Adrenal gland (tissue), 19 donors: Measurements from ENCODE around the gene ZNF229. TPM values are rescaled to one million over a fixed set of nuclear protein-coding genes. Genes with fewer than 3 reads are reported as not detected.
"Not testable (repeated sequence)": the region's sequence is repeated elsewhere in the genome, so short reads cannot be mapped to it uniquely, and the experiment has no call there.

Source experiments
- DNase-seq, 7 donors: peaks; one replicate each; pipeline ENCODE4 v3.0.0-alpha.2; 2019 to 2020
- H3K27ac ChIP-seq, 5 donors: fragments of 200-600 bp; sonication (generic) in 4 of 5; 1 replicate in 3 of 5; 2 replicates in 2 of 5; pipeline versions ENCODE4 v1.5.1 to v1.8.0; 2016 to 2020; ENCODE audit warnings: mild to moderate bottlenecking in 1 of 5
- H3K27me3 ChIP-seq: fragments of 200-600 bp; 2 replicates; pipeline ENCODE4 v1.8.0; 2021
- H3K36me3 ChIP-seq, 2 donors: fragments of 200-600 bp; replicated peaks in 1 of 2; 1 replicate in 1 of 2; 2 replicates in 1 of 2; pipeline versions ENCODE4 v1.5.1 to v1.8.0; 2018 to 2022
- H3K4me1 ChIP-seq, 2 donors: fragments of 200-600 bp; replicated peaks in 1 of 2; 1 replicate in 1 of 2; 2 replicates in 1 of 2; pipeline versions ENCODE4 v1.5.1 to v1.8.0; 2018 to 2021
- H3K4me3 ChIP-seq, 4 donors: fragments of 200-600 bp; sonication (generic) in 3 of 4; one replicate each; pipeline ENCODE4 v1.5.1; 2016 to 2018
- H3K9me3 ChIP-seq, 3 donors: fragments of 200-600 bp; sonication (generic) in 1 of 3; replicated peaks in 1 of 3; 1 replicate in 2 of 3; 2 replicates in 1 of 3; pipeline versions ENCODE4 v1.5.1 to v1.8.0; 2016 to 2021
- CTCF ChIP-seq, 6 experiments: fragments of 450-650 bp in 4 of 6; fragments of 200-600 bp in 2 of 6; sonication (generic) in 1 of 6; IDR thresholded peaks; 1 replicate in 5 of 6; 2 replicates in 1 of 6; pipeline versions ENCODE4 v1.5.1 to v1.8.0; 2016 to 2021; ENCODE audit warnings: antibody characterized with exemption in 6 of 6, mild to moderate bottlenecking in 2 of 6, moderate library complexity in 1 of 6
- POLR2A ChIP-seq, 2 donors: fragments of 450-650 bp; IDR thresholded peaks; one replicate each; pipeline ENCODE4 v1.6.1; 2017; ENCODE audit warnings: antibody characterized with exemption in 2 of 2, mild to moderate bottlenecking in 2 of 2, moderate library complexity in 1 of 2
- WGBS, 4 donors: extraction: QIAGEN DNeasy Blood & Tissue Kit in 2 of 4; methylation state at CpG; one replicate each; pipeline versions ENCODE4 v1.1.5 to v1.1.7; 2013 to 2017; 5-methylcytosine and 5-hydroxymethylcytosine counted together
- intact Hi-C, 2 donors: fragments of 100-400 bp; cut with DNase I; formaldehyde crosslinking; loops; one replicate each; pipeline versions ENCODE4 v1.14.1 to v1.15.0; 2022 to 2023
- long read RNA-seq, 10 donors: library from polyadenylated mRNA in 3 of 10; unstranded in 2 of 10; stranded (forward) in 1 of 10; transcript quantifications; one replicate each; pipeline ENCODE4 v2.0.0 and lab custom pipeline, GENCODE V29; 2021 to 2026
- polyA plus RNA-seq, 3 donors: library from polyadenylated mRNA; stranded (reverse); fragments of 200-250 nt in 2 of 3; fragments of 350-450 nt in 1 of 3; fragmentation: Illumina TruSeq in 1 of 3; extraction: RNeasy Lipid Tissue Mini Kit (QIAGEN cat#74804) in 1 of 3; gene quantifications; one replicate each; pipeline ENCODE4 v1.2.3, GENCODE V29; 2013 to 2014
- total RNA-seq, 9 donors: library from RNA; depleted of rRNA in 4 of 9; stranded (reverse); fragments of >200 nt in 4 of 9; fragments of 120-200 nt in 1 of 9; fragmentation: NEBNext Ultra II Directional in 1 of 9; extraction: Animal tissue kit (Norgen Biotek cat#: 25700) in 1 of 9; gene quantifications; one replicate each; pipeline versions ENCODE4 v1.1.0 to v1.2.4, GENCODE V29; 2013 to 2023
- donor health status: healthy with polysubstance abuse.
- donor health status: Bipolar disorder and iron deficiency.
- donor health status: DM: yes; HTN: yes; CAD: no.
- donor health status: DM: no; HTN: no; CAD: no.
- donor health status: DM: no; HTN: no; CAD: no.
- donor health status: DM: yes; HTN: yes; CAD: no.

Gene ZNF229
- 10 to 100 TPM in 3 of 9 donors, 1 to 10 TPM in 6; 5.0 to 18.5 (median 9.0) TPM for total RNA-seq
- 1 to 10 TPM; 2.3 to 8.4 (median 3.0) TPM for polyA plus RNA-seq
- long read RNA-seq, donor 1, full-length matches to known transcripts: 4 of 4 reads
- long read RNA-seq, donor 1, partial matches to known transcripts: 0 of 4 reads
- long read RNA-seq, donor 1, other reads (novel, unspliced or antisense): 0 of 4 reads
- long read RNA-seq, donor 2: 0 reads
- long read RNA-seq, donor 3, full-length matches to known transcripts: 2 of 2 reads
- long read RNA-seq, donor 3, partial matches to known transcripts: 0 of 2 reads
- long read RNA-seq, donor 3, other reads (novel, unspliced or antisense): 0 of 2 reads
- long read RNA-seq, donor 4, partial matches to known transcripts: 0 of 2 reads
- long read RNA-seq, donor 4, other reads (novel, unspliced or antisense): 2 of 2 reads
- long read RNA-seq, donor 5, full-length matches to known transcripts: 4 of 6 reads
- long read RNA-seq, donor 5, partial matches to known transcripts: 1 of 6 reads
- long read RNA-seq, donor 5, other reads (novel, unspliced or antisense): 1 of 6 reads
- long read RNA-seq, donor 6, full-length matches to known transcripts: 1 of 2 reads
- long read RNA-seq, donor 6, partial matches to known transcripts: 0 of 2 reads
- long read RNA-seq, donor 6, other reads (novel, unspliced or antisense): 1 of 2 reads
- long read RNA-seq, donor 7: 0 reads
- long read RNA-seq, donor 8, full-length matches to known transcripts: 4 of 4 reads
- long read RNA-seq, donor 8, partial matches to known transcripts: 0 of 4 reads
- long read RNA-seq, donor 8, other reads (novel, unspliced or antisense): 0 of 4 reads
- long read RNA-seq, donor 9, full-length matches to known transcripts: 2 of 2 reads
- long read RNA-seq, donor 9, partial matches to known transcripts: 0 of 2 reads
- long read RNA-seq, donor 9, other reads (novel, unspliced or antisense): 0 of 2 reads
- long read RNA-seq, donor 10: 0 reads

GRCh38 chr19:44447916-44448674 is at the start of gene ZNF229:
TSS of gene ZNF229 (minus strand) at chr19:44448472. CDS start at chr19:44442847, 5,625 bp downstream.
- peaks cover 0 to 9% (median 0%) of the 10 kb centered on the region in 3 donors for H3K9me3 ChIP-seq
- H3K4me1 ChIP-seq: peaks cover 5 to 7% of the 10 kb centered on the region in 2 donors
- no peaks in the 10 kb centered on the region for H3K36me3 ChIP-seq
- TF ChIP-seq CTCF (IDR thresholded peaks at IDR 0.05) (no peak), POLR2A (IDR thresholded peaks at IDR 0.05) (peak in 1 of 2 donors; percentile 26)
- DNase-seq: peak; percentile 82 to 95 (median 90)
- H3K4me3 ChIP-seq: peak within 1 kb of the TSS in 2 of 4 donors; percentile 76 to 77
- intact Hi-C loops: no loop called here
- WGBS, 4 donors: 3 to 7% (median 5%) methylated on average over 16 to 45 of the region's 45 CpGs
- peak within 1 kb of the TSS in 2 of 5 donors; percentile 30 to 69 for H3K27ac ChIP-seq
- no peaks in the 10 kb centered on the region for H3K27me3 ChIP-seq

- no peak overlapping the region for H3K27ac ChIP-seq
- H3K36me3 ChIP-seq: peaks cover 4 to 30% of the 10 kb centered on the region in 2 donors
- no peaks in the 10 kb centered on the region for H3K27me3 ChIP-seq
- peaks cover 0 to 36% (median 0%) of the 10 kb centered on the region in 3 donors for H3K9me3 ChIP-seq
- H3K4me3 ChIP-seq: no peak overlapping the region
- no peak for TF ChIP-seq CTCF (IDR thresholded peaks at IDR 0.05)
- no peak for TF ChIP-seq POLR2A (IDR thresholded peaks at IDR 0.05)
- DNase-seq: no peak
- peaks cover 5 to 14% of the 10 kb centered on the region in 2 donors for H3K4me1 ChIP-seq
- 95 to 100% (median 96%) methylated on average over 1 of the region's 1 CpG for WGBS, 4 donors
- intact Hi-C loops: no loop called here
Measured at GRCh38 chr19:44496711-44497110, 48.4 kb upstream of the ZNF229 start.

GRCh38 chr19:44476559-44477408 is 28.5 kb upstream of the ZNF229 start:
- H3K4me1 ChIP-seq: no peaks in the 10 kb centered on the region
- 93 to 98% (median 96%) methylated on average over 7 of the region's 7 CpGs for WGBS, 4 donors
- peaks cover 0 to 24% of the 10 kb centered on the region in 2 donors for H3K36me3 ChIP-seq
- H3K27ac ChIP-seq: no peak overlapping the region
- peaks cover 36 to 93% (median 62%) of the 10 kb centered on the region in 3 donors for H3K9me3 ChIP-seq
- no peak for DNase-seq
- H3K4me3 ChIP-seq: peak overlapping the region in 1 of 4 donors; percentile 20
- TF ChIP-seq CTCF (IDR thresholded peaks at IDR 0.05) (no peak), POLR2A (IDR thresholded peaks at IDR 0.05) (no peak)
- intact Hi-C loops: no loop called here
- no peaks in the 10 kb centered on the region for H3K27me3 ChIP-seq

GRCh38 chr19:44468730-44469129 is 20.5 kb upstream of the ZNF229 start:
- not testable (repeated sequence) for H3K27ac ChIP-seq, DNase-seq, H3K4me3 ChIP-seq, H3K27me3 ChIP-seq, H3K36me3 ChIP-seq, H3K4me1 ChIP-seq
- H3K9me3 ChIP-seq: peaks cover 0 to 47% (median 4%) of the 10 kb centered on the region in 3 donors
- 65 to 72% (median 66%) methylated on average over 5 of the region's 5 CpGs for WGBS, 4 donors
- intact Hi-C loops: loop anchor here in 1 of 2 donors (10.0 kb wide), 2 partner anchors 134 to 504 kb away; no protein-coding TSS in a partner anchor

- 41 to 44% (median 42%) methylated on average over 3 of the region's 3 CpGs for WGBS, 4 donors
- H3K27me3 ChIP-seq, H3K4me1 ChIP-seq, H3K4me3 ChIP-seq, H3K27ac ChIP-seq, H3K36me3 ChIP-seq, DNase-seq: not testable (repeated sequence)
- peaks cover 0 to 17% (median 0%) of the 10 kb centered on the region in 3 donors for H3K9me3 ChIP-seq
- intact Hi-C loops: loop anchor here in 1 of 2 donors (10.0 kb wide), 2 partner anchors 128 to 498 kb away; no protein-coding TSS in a partner anchor
Measured at GRCh38 chr19:44462600-44463286, 14.5 kb upstream of the ZNF229 start.

GRCh38 chr19:44456016-44456415 is 7.7 kb upstream of the ZNF229 start:
- H3K36me3 ChIP-seq, H3K4me1 ChIP-seq, H3K27ac ChIP-seq, H3K27me3 ChIP-seq, intact Hi-C loops, H3K9me3 ChIP-seq, H3K4me3 ChIP-seq: not testable (repeated sequence)
- DNase-seq: peak in 1 of 7 donors; percentile 17
- 79 to 100% (median 88%) methylated on average over 1 to 11 of the region's 13 CpGs for WGBS, 4 donors
